Ishikawa (cell line): ENCODE data around the gene SLC16A7.

Source experiments
- CEBPB ChIP-seq: IDR thresholded peaks from 2 replicates; pipeline ENCODE4 v1.6.1; 2012
- CREB1 ChIP-seq: IDR thresholded peaks from 2 replicates; pipeline ENCODE4 v1.6.1; 2012; ENCODE audit warnings: low read depth
- EGR1 ChIP-seq: IDR thresholded peaks from 2 replicates; pipeline ENCODE4 v1.6.1; 2012
- EP300 ChIP-seq: IDR thresholded peaks from 2 replicates; pipeline ENCODE4 v1.6.1; 2012; ENCODE audit warnings: borderline replicate concordance
- FOXM1 ChIP-seq: IDR thresholded peaks from 2 replicates; pipeline ENCODE4 v1.6.1; 2012; ENCODE audit warnings: low read depth, borderline replicate concordance
- RAD21 ChIP-seq: IDR thresholded peaks from 2 replicates; pipeline ENCODE4 v1.6.1; 2012; ENCODE audit warnings: low read depth
- TAF1 ChIP-seq: IDR thresholded peaks from 2 replicates; pipeline ENCODE4 v1.6.1; 2012; ENCODE audit warnings: low read depth, mild to moderate bottlenecking
- TCF12 ChIP-seq: IDR thresholded peaks from 2 replicates; pipeline ENCODE4 v1.6.1; 2012; ENCODE audit warnings: low read depth
- YY1 ChIP-seq: IDR thresholded peaks from 2 replicates; pipeline ENCODE4 v1.6.1; 2012; ENCODE audit warnings: low read depth
- ZBTB7A ChIP-seq: IDR thresholded peaks from 2 replicates; pipeline ENCODE4 v1.6.1; 2012; ENCODE audit warnings: low read depth
- TF ChIP-seq, protein P1 (sequence below): IDR thresholded peaks from 2 replicates; pipeline ENCODE4 v1.6.1; 2012
- TF ChIP-seq, protein P2 (sequence below): IDR thresholded peaks from 2 replicates; pipeline ENCODE4 v1.6.1; 2012; ENCODE audit warnings: low read depth, mild to moderate bottlenecking

DNA sequence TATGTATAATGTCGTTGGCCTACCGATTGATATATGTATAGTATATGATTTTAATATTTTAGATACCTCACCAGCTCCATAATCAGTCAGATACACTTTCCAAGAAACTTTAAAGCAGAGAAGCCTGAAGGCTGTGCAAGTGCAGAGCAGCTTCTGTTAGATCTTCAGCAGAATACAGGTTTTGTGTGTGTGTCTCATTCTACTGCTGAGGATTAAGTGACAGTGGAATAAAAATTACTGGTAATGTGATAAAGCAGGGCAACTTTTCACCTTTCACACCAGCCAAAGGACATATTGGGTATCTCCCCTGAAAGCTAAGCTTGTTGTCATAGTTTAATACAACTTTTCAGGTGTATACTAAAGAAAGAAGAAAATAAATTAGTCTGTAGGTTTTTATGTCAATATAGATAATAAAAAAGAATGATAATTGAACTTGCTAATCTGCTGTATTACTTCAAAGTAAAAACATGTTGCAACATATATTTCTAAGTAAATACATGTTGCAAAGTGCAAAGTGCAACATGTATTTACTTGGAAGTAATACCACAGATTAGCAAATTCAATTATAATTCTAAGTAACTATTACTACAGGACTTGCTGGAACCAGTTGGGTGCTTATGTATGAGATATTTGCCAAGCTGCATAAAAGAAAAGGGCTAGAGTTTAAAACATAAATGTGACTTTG lies 128.3 kb downstream of the SLC16A7 start:
- TF ChIP-seq, protein P1, sequence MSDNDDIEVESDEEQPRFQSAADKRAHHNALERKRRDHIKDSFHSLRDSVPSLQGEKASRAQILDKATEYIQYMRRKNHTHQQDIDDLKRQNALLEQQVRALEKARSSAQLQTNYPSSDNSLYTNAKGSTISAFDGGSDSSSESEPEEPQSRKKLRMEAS = no peak
- TF ChIP-seq ZBTB7A (no peak), TAF1 (no peak), EP300 (no peak), FOXM1 (no peak), RAD21 (no peak), CREB1 (no peak), YY1 (no peak), TCF12 (no peak), CEBPB (no peak), EGR1 (no peak)
- TF ChIP-seq, protein P2, sequence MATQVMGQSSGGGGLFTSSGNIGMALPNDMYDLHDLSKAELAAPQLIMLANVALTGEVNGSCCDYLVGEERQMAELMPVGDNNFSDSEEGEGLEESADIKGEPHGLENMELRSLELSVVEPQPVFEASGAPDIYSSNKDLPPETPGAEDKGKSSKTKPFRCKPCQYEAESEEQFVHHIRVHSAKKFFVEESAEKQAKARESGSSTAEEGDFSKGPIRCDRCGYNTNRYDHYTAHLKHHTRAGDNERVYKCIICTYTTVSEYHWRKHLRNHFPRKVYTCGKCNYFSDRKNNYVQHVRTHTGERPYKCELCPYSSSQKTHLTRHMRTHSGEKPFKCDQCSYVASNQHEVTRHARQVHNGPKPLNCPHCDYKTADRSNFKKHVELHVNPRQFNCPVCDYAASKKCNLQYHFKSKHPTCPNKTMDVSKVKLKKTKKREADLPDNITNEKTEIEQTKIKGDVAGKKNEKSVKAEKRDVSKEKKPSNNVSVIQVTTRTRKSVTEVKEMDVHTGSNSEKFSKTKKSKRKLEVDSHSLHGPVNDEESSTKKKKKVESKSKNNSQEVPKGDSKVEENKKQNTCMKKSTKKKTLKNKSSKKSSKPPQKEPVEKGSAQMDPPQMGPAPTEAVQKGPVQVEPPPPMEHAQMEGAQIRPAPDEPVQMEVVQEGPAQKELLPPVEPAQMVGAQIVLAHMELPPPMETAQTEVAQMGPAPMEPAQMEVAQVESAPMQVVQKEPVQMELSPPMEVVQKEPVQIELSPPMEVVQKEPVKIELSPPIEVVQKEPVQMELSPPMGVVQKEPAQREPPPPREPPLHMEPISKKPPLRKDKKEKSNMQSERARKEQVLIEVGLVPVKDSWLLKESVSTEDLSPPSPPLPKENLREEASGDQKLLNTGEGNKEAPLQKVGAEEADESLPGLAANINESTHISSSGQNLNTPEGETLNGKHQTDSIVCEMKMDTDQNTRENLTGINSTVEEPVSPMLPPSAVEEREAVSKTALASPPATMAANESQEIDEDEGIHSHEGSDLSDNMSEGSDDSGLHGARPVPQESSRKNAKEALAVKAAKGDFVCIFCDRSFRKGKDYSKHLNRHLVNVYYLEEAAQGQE = no peak
